SK-N-MC (cell line): ENCODE results near the gene SH3PXD2A.

Experiments
- DNase-seq: peaks from one replicate; pipeline ENCODE4 v3.0.0-alpha.2; 2011; ENCODE audit warnings: low read depth, low spot score
- H3K27ac ChIP-seq: fragments of 200-600 bp; sonication (generic); 2 replicates; pipeline ENCODE4 v1.5.1; 2016; ENCODE audit warnings: mixed run types
- H3K36me3 ChIP-seq: fragments of 200-600 bp; sonication (generic); 2 replicates; pipeline ENCODE4 v1.6.1; 2017; ENCODE audit warnings: antibody characterized with exemption, low read length, mixed read lengths; ENCODE audit not compliant: insufficient read depth
- H3K4me3 ChIP-seq: fragments of 200-600 bp; sonication (generic); 2 replicates; pipeline ENCODE4 v1.5.1; 2016
- H3K9ac ChIP-seq: fragments of 200-600 bp; sonication (generic); 2 replicates; pipeline ENCODE4 v1.8.0; 2017; ENCODE audit warnings: mixed run types, mixed read lengths; ENCODE audit not compliant: insufficient read length
- H3K9me3 ChIP-seq: fragments of 200-600 bp; sonication (generic); 2 replicates; pipeline ENCODE4 v1.6.1; 2017; ENCODE audit warnings: low read depth, mild to moderate bottlenecking, antibody characterized with exemption, low read length, moderate library complexity, mixed read lengths
- EZH2 ChIP-seq: fragments of 200-600 bp; sonication (generic); IDR thresholded peaks from one replicate; pipeline ENCODE4 v1.6.1; 2017; ENCODE audit warnings: antibody characterized with exemption
- FOXP2 ChIP-seq: optimal IDR thresholded peaks from 2 replicates; pipeline ENCODE3; 2011; ENCODE audit warnings: mild to moderate bottlenecking, moderate library complexity; ENCODE audit not compliant: insufficient read depth; ENCODE audit errors: extremely low read length, control extremely low read depth
- POLR2AphosphoS5 ChIP-seq: IDR thresholded peaks from 2 replicates; pipeline ENCODE4 v1.6.1; 2012; ENCODE audit warnings: mild to moderate bottlenecking, low read depth, low read length, borderline replicate concordance

SH3PXD2A gene

DNA sequence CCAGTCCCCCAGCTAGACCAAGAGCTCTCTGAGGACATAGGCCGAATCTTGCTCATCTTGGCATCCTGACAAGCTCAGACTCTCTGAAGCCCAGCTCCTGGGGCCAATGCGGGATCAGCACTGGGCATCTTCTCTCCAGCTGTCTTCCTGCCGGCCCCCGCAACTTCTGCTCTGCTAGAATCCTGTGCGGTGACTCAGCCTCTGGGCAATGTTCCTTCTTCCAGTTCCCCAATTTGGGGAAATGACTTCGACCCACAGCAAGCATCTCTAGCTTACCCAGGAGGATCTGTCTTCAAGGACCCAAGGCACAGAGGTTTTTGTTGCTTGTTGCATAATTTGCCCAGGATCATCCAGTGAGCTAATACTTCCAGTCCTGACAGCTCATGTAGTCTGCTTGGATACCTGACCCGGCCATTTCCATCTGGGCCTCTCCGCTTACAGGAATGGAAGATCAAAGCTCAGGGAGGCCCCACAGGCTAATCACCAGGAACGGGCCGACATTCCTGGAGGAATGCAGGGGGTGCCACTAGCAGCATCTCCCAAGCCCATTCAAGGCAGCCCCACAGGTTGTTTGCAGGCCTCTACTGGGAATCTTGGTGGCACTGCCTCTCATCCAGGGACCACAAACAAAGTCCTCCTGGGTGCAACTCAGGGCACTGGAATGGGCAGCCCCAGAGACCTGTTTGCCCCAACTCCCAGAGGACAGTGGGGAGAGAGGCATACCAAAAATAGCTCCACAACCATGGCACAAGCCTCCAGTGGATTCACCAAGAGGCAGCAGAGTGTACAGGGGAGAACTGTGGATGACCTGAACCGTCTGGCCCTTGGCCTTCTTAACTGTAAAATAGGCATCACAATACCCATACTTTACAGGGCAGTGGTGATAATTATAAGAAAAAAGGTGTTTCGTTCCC lies 210.0 kb downstream of the SH3PXD2A start:
- TF ChIP-seq EZH2: no peak
- no peak for TF ChIP-seq FOXP2
- TF ChIP-seq POLR2AphosphoS5: no peak
- no peaks in the 10 kb centered on the region for H3K9me3 ChIP-seq
- H3K27ac ChIP-seq: no peak overlapping the region
- H3K4me3 ChIP-seq: no peak overlapping the region
- no peak for DNase-seq
- no peaks in the 10 kb centered on the region for H3K36me3 ChIP-seq
- H3K9ac ChIP-seq: no peak overlapping the region

DNA sequence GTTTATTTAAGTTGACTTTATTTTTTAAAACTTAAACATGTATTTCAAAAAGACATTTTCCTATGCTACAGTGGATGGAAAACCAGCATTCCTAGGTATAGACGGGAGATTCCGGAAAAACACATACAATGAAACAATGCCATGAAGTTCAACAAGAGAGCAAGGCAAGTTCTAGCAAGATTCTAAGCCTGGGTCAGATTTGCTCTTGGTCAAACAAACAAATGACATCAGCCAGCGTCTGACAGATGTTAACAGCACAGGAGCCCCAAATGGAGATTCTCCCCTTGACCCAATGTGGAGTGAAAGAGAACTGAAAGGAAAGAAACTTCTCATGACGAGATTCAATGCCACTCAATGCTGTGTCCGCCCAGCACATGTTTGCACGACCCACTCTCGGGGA lies 212.0 kb downstream of the SH3PXD2A start:
- no peak overlapping the region for H3K9ac ChIP-seq
- H3K36me3 ChIP-seq: no peaks in the 10 kb centered on the region
- TF ChIP-seq EZH2: no peak
- TF ChIP-seq FOXP2: no peak
- no peak for TF ChIP-seq POLR2AphosphoS5
- H3K27ac ChIP-seq: no peak overlapping the region
- no peak overlapping the region for H3K4me3 ChIP-seq
- no peaks in the 10 kb centered on the region for H3K9me3 ChIP-seq
- no peak for DNase-seq

DNA sequence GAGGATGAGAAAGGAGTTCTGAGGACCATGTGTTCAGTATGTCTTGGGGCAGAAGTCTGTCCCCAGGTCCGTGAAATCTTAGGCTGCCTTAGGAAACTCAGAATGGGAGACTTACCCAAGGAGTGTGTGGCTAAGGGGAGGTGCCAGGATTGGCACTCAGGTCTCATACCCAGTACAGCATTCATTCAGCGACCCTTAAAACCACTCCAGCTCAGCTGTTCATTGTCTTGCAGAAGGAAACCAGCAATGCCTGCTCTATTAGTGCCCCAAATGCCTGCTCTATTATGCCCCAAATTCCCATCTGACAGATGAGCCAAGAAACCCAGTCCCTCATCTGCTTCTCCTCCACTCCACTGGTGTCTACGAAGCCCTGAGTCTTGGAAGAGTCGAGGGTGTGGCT lies 214.1 kb downstream of the SH3PXD2A start:
- H3K4me3 ChIP-seq: no peak overlapping the region
- no peak for TF ChIP-seq POLR2AphosphoS5
- TF ChIP-seq FOXP2: no peak
- TF ChIP-seq EZH2: no peak
- no peaks in the 10 kb centered on the region for H3K9me3 ChIP-seq
- no peak for DNase-seq
- H3K36me3 ChIP-seq: no peaks in the 10 kb centered on the region
- no peak overlapping the region for H3K9ac ChIP-seq
- H3K27ac ChIP-seq: no peak overlapping the region

DNA sequence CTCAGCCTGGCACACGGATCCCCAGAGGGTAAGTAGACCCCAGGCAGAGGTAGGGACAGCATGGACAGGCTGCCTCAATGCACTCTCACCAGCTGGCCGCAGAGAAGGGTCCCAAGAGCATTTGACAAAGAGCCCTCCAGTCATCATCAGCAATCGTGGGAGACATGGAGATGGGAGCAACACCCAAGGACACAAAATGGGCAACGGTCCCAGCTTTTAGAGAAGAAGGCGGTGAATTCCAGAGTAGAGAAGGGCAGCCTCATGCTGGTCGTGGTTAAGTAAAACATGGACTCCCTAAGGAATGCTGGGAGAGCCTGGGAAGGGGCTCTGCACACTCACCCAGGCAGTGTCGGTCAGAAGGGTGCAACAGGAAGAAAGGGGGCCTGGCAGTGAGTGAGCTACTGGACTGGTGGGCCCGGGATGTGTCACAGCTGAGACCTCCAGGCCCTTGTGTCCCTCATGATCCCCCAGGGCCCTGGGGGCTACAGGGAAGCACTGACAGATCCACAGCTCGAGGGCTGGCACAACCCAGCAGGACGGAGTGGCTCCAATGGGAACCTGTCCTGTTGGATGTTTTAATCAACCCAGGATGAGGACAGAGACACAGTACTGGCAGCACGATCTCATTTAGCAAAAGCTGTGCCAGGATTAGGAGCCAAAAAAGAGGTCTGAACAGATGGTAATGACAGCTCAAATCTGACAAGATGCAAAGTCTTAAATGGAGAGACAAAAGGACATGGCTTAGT lies 214.8 kb downstream of the SH3PXD2A start:
- Histone ChIP-seq H3K36me3 (no peaks in the 10 kb centered on the region), H3K4me3 (no peak overlapping the region), H3K9me3 (no peaks in the 10 kb centered on the region), H3K27ac (no peak overlapping the region), H3K9ac (no peak overlapping the region)
- TF ChIP-seq EZH2 (no peak), POLR2AphosphoS5 (no peak), FOXP2 (no peak)
- no peak for DNase-seq

DNA sequence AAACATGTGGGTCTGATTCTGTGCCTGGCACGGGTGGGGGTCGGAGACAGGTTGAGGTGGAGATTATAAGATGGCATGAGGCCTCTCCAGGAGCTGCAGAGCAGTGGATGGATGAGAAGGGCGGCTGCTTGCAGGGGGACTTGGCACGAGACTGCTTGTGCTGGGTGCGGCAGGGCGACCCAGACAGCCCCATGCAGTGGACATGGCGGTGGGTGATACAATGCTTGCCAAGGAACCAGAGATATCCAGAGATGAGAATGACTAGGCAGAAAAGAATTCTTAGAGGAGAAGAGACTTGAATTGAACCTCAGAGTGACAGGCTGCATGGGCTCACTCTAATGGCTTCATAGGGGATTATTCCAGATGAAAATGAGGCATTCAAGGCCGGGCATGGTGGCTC lies 216.4 kb downstream of the SH3PXD2A start:
- Histone ChIP-seq H3K9ac (no peak overlapping the region), H3K4me3 (no peak overlapping the region), H3K36me3 (no peaks in the 10 kb centered on the region), H3K9me3 (no peaks in the 10 kb centered on the region), H3K27ac (no peak overlapping the region)
- no peak for TF ChIP-seq FOXP2
- no peak for TF ChIP-seq POLR2AphosphoS5
- TF ChIP-seq EZH2: no peak
- no peak for DNase-seq

DNA sequence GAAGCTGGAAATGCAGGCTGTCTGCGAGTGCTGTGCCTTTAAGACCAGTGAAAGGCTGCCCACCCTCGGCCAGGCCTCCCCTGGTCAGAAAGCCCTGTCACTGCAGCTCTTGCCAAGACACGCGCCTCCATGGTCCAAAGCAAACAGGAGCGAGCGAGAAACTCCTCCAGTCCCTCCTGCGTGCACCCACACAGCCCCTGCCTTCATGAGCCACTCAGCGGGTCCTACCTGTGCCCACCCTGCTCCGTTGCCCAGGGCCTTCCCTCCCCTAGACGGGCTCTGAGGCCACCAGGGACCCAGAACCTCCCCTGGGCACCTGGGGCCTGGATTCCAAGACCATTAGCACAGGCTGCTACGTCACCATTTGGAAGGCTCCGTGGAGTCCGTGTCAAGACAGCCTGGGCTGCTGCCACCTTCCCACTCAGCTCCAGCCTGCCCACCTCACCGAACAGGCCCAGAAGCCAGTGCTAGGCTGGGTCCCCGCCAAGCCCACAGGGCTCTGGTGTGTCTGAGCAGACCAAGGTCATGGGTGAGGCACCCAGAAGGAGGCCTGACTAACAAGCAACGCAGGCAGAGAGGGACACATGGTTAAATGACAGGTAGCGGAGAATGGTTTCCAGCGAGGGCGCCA lies 217.3 kb downstream of the SH3PXD2A start:
- DNase-seq: no peak
- TF ChIP-seq FOXP2 (no peak), POLR2AphosphoS5 (no peak), EZH2 (no peak)
- Histone ChIP-seq H3K4me3 (no peak overlapping the region), H3K9me3 (no peaks in the 10 kb centered on the region), H3K9ac (no peak overlapping the region), H3K27ac (no peak overlapping the region), H3K36me3 (no peaks in the 10 kb centered on the region)

DNA sequence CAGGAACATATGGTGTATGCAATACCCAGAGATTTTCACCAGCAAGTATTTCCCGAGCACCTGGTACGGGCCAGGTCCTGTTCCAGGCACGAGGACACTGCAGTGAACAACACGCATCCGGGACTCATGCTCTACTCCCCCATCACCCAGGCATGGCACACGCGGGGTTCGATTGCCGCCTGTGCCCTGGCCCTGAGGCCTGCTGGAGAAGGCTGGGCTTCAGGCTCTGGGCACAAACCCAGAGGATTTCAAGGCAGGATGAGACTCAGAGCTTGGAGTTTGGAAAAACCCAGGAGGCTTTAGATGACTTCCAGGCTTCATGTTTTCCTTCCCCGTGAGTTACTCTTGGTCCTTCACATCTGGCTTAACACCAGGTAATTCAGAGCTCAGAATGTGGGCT lies 218.4 kb downstream of the SH3PXD2A start:
- H3K9ac ChIP-seq: no peak overlapping the region
- H3K9me3 ChIP-seq: no peaks in the 10 kb centered on the region
- DNase-seq: no peak
- TF ChIP-seq POLR2AphosphoS5 (no peak), FOXP2 (no peak), EZH2 (no peak)
- H3K36me3 ChIP-seq: no peaks in the 10 kb centered on the region
- no peak overlapping the region for H3K27ac ChIP-seq
- no peak overlapping the region for H3K4me3 ChIP-seq

DNA sequence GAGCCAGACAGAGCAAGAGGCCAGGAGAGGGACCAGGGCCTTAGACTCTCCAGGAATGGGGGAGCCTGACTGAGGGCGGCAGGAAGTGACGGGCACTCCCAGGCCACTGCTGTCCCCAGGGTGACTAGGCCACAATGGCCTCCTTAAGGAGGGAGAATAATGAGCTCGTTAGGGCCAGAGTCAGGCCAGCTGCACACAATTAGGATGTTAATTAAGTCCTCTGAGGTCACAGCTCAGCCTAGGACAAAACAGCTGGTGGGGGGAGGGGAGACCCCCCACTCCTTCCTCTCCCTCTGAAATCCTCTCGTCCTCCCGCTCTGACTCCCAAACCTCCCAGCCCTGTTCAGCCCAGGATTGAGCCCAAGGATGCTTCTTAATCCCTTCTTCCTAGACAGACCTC lies 218.9 kb downstream of the SH3PXD2A start:
- H3K4me3 ChIP-seq: no peak overlapping the region
- TF ChIP-seq EZH2 (no peak), FOXP2 (no peak), POLR2AphosphoS5 (no peak)
- H3K9ac ChIP-seq: no peak overlapping the region
- no peak overlapping the region for H3K27ac ChIP-seq
- DNase-seq: no peak
- H3K9me3 ChIP-seq: no peaks in the 10 kb centered on the region
- no peaks in the 10 kb centered on the region for H3K36me3 ChIP-seq
